Left ventricle myocardium inferior (tissue), 1 donor: ENCODE results near the gene AP5B1. TPM values are rescaled to one million over a fixed set of nuclear protein-coding genes. Genes with fewer than 3 reads are reported as not detected.
A peak's percentile ranks its signal among the peaks of the same experiment; 100 is the strongest.
"Not testable (repeated sequence)": the region's sequence is repeated elsewhere in the genome, so short reads cannot be mapped to it uniquely, and the experiment has no call there.

Source experiments
- DNase-seq: peaks from one replicate; pipeline ENCODE4 v3.0.0-alpha.2; 2020
- H3K27ac ChIP-seq: fragments of 200-600 bp; replicated peaks from 2 replicates; pipeline ENCODE4 v1.8.0; 2021
- H3K27me3 ChIP-seq: fragments of 200-600 bp; 2 replicates; pipeline ENCODE4 v1.8.0; 2021; ENCODE audit warnings: low read depth
- H3K36me3 ChIP-seq: fragments of 200-600 bp; 2 replicates; pipeline ENCODE4 v1.8.0; 2021
- H3K4me1 ChIP-seq: fragments of 200-600 bp; 2 replicates; pipeline ENCODE4 v1.8.0; 2021
- H3K4me3 ChIP-seq: fragments of 200-600 bp; 2 replicates; pipeline ENCODE4 v1.8.0; 2021; ENCODE audit warnings: mild to moderate bottlenecking, moderate library complexity
- H3K9me3 ChIP-seq: fragments of 200-600 bp; replicated peaks from 2 replicates; pipeline ENCODE4 v1.8.0; 2021
- intact Hi-C: fragments of 100-400 bp; cut with micrococcal nuclease; formaldehyde crosslinking; loops from one replicate; pipeline ENCODE4 v1.11.0; 2022
- total RNA-seq: library from RNA; stranded (reverse); fragmentation: NEBNext Ultra II Directional; extraction: Animal tissue kit (Norgen Biotek cat#: 25700); gene quantifications from one replicate; pipeline ENCODE4 v1.2.1, GENCODE V29; 2021
- TF ChIP-seq, protein P1 (sequence below): fragments of 200-600 bp; IDR thresholded peaks from 2 replicates; pipeline ENCODE4 v1.8.0; 2021; ENCODE audit warnings: antibody characterized with exemption, mild to moderate bottlenecking, borderline replicate concordance
- donor health status: DM: no; HTN: yes; CAD: no; lungs with severe emphysema.

AP5B1 gene
- total RNA-seq, 1 donor from 2014 or later, result 5.4 TPM

DNA sequence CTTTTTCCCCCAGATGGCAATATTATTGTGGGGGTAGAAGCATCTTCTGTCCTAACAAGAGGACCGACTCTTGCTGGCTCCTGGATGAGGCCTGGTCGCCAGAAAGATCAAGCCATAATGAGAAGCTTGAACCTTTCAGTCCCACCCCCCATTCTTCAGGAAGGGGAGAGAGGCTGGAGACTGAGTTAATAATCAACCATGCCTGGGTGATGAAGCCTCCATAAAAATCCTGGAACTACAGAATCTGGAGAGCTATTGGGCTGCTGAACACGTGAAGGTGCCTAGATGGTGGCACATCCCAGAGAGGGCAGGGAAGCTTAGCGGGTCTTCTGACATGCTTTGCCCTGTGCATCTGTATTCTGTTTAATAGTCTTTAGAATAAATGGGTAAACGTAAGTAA, 16.3 kb downstream of the AP5B1 start:
- no peak for DNase-seq
- no peaks in the 10 kb centered on the region for H3K27me3 ChIP-seq
- H3K9me3 ChIP-seq, result no peaks in the 10 kb centered on the region
- peaks cover 7% of the 10 kb centered on the region for H3K4me1 ChIP-seq
- no peak overlapping the region for H3K4me3 ChIP-seq
- TF ChIP-seq, protein P1, sequence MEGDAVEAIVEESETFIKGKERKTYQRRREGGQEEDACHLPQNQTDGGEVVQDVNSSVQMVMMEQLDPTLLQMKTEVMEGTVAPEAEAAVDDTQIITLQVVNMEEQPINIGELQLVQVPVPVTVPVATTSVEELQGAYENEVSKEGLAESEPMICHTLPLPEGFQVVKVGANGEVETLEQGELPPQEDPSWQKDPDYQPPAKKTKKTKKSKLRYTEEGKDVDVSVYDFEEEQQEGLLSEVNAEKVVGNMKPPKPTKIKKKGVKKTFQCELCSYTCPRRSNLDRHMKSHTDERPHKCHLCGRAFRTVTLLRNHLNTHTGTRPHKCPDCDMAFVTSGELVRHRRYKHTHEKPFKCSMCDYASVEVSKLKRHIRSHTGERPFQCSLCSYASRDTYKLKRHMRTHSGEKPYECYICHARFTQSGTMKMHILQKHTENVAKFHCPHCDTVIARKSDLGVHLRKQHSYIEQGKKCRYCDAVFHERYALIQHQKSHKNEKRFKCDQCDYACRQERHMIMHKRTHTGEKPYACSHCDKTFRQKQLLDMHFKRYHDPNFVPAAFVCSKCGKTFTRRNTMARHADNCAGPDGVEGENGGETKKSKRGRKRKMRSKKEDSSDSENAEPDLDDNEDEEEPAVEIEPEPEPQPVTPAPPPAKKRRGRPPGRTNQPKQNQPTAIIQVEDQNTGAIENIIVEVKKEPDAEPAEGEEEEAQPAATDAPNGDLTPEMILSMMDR, result no peak
- H3K36me3 ChIP-seq, result no peaks in the 10 kb centered on the region
- intact Hi-C loops, result no loop called here
- no peak overlapping the region for H3K27ac ChIP-seq

GRCh38 chr11:65762816-65763215, 18.0 kb downstream of the AP5B1 start:
- H3K27ac ChIP-seq, H3K9me3 ChIP-seq, H3K4me3 ChIP-seq, intact Hi-C loops, DNase-seq, H3K36me3 ChIP-seq, H3K27me3 ChIP-seq, H3K4me1 ChIP-seq: not testable (repeated sequence)

DNA sequence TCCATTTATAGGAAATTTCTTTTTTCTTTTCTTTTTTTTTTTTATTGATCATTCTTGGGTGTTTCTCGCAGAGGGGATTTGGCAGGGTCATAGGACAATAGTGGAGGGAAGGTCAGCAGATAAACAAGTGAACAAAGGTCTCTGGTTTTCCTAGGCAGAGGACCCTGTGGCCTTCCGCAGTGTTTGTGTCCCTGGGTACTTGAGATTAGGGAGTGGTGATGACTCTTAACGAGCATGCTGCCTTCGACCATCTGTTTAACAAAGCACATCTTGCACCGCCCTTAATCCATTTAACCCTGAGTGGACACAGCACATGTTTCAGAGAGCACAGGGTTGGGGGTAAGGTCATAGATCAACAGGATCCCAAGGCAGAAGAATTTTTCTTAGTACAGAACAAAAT, 18.6 kb downstream of the AP5B1 start:
- H3K4me1 ChIP-seq, H3K27me3 ChIP-seq, DNase-seq, intact Hi-C loops, H3K27ac ChIP-seq, H3K36me3 ChIP-seq, H3K4me3 ChIP-seq, H3K9me3 ChIP-seq: not testable (repeated sequence)

- Histone ChIP-seq H3K27me3 (peaks cover 30% of the 10 kb centered on the region), H3K4me1 (no peaks in the 10 kb centered on the region), H3K9me3 (no peaks in the 10 kb centered on the region), H3K27ac (no peak overlapping the region), H3K36me3 (no peaks in the 10 kb centered on the region), H3K4me3 (no peak overlapping the region)
- intact Hi-C loops, result no loop called here
- no peak for DNase-seq
- TF ChIP-seq, protein P1, result no peak
Measured at GRCh38 chr11:65745049-65745448, 35.7 kb downstream of the AP5B1 start.

- Histone ChIP-seq H3K9me3 (no peaks in the 10 kb centered on the region), H3K27ac (no peak overlapping the region), H3K4me3 (no peak overlapping the region), H3K4me1 (no peaks in the 10 kb centered on the region), H3K27me3 (peaks cover 30% of the 10 kb centered on the region), H3K36me3 (no peaks in the 10 kb centered on the region)
- intact Hi-C loops, result no loop called here
- no peak for DNase-seq
- TF ChIP-seq, protein P1, result no peak
Measured at GRCh38 chr11:65744699-65745042, 36.1 kb downstream of the AP5B1 start.

GRCh38 chr11:65744026-65744698, 36.6 kb downstream of the AP5B1 start:
- no peak for DNase-seq

More at GRCh38 chr11:65744026-65744698, 36.6 kb downstream of the AP5B1 start:
- H3K4me1 ChIP-seq, result no peaks in the 10 kb centered on the region
- TF ChIP-seq, protein P1, result peak; percentile 48
- H3K4me3 ChIP-seq, result no peak overlapping the region
- H3K9me3 ChIP-seq, result no peaks in the 10 kb centered on the region
- no peak overlapping the region for H3K27ac ChIP-seq
- no peaks in the 10 kb centered on the region for H3K36me3 ChIP-seq
- H3K27me3 ChIP-seq, result peaks cover 32% of the 10 kb centered on the region
- intact Hi-C loops, result no loop called here
